Endothelial cell (in vitro differentiated cells): ENCODE results near the gene SH3PXD2A. TPM values are rescaled to one million over a fixed set of nuclear protein-coding genes. Genes with fewer than 3 reads are reported as not detected.

ENCODE experiments used
- DNase-seq: peaks from one replicate; pipeline ENCODE4 v3.0.0; 2021; ENCODE audit warnings: low spot score
- H3K27ac Mint-ChIP-seq: one replicate; pipeline ENCODE4 v1.8.0; 2021; ENCODE audit warnings: mixed read lengths, inconsistent platforms; ENCODE audit not compliant: unreplicated experiment
- H3K27me3 Mint-ChIP-seq: one replicate; pipeline ENCODE4 v1.8.0; 2021; ENCODE audit warnings: mild to moderate bottlenecking, moderate library complexity, mixed read lengths, inconsistent platforms; ENCODE audit not compliant: unreplicated experiment
- H3K36me3 Mint-ChIP-seq: one replicate; pipeline ENCODE4 v1.8.0; 2021; ENCODE audit warnings: mild to moderate bottlenecking, low read depth, mixed read lengths, inconsistent platforms; ENCODE audit not compliant: unreplicated experiment
- H3K4me1 Mint-ChIP-seq: one replicate; pipeline ENCODE4 v1.8.0; 2021; ENCODE audit warnings: mild to moderate bottlenecking, mixed read lengths, inconsistent platforms; ENCODE audit not compliant: unreplicated experiment
- H3K4me3 Mint-ChIP-seq: one replicate; pipeline ENCODE4 v1.8.0; 2021; ENCODE audit warnings: mild to moderate bottlenecking, mixed read lengths, inconsistent platforms; ENCODE audit not compliant: unreplicated experiment
- H3K9me3 Mint-ChIP-seq: one replicate; pipeline ENCODE4 v1.8.0; 2021; ENCODE audit warnings: mixed read lengths, inconsistent platforms; ENCODE audit not compliant: unreplicated experiment
- CTCF ChIP-seq: fragments of 200-600 bp; sonication (generic); IDR thresholded peaks from one replicate; pipeline ENCODE4 v1.5.0; 2021; ENCODE audit warnings: antibody characterized with exemption; ENCODE audit not compliant: unreplicated experiment
- total RNA-seq: library from RNA; stranded (reverse); fragmentation: NEBNext Ultra II Directional; extraction: Animal tissue kit (Norgen Biotek cat#: 25700); gene quantifications from one replicate; pipeline ENCODE4 v1.2.1, GENCODE V29; 2021; ENCODE audit not compliant: unreplicated experiment

Gene SH3PXD2A
- total RNA-seq, 1 donor from 2014 or later: 59.9 TPM

GRCh38 chr10:103839872-103840739, 15.3 kb downstream of the SH3PXD2A start:
- Mint-ChIP-seq H3K4me3 (peak overlapping the region; percentile 35), H3K27ac (peak overlapping the region; percentile 91), H3K4me1 (peaks cover 69% of the 10 kb centered on the region), H3K36me3 (no peaks in the 10 kb centered on the region), H3K27me3 (peaks cover 9% of the 10 kb centered on the region), H3K9me3 (no peaks in the 10 kb centered on the region)
- TF ChIP-seq CTCF: no peak
- peak; percentile 35 for DNase-seq

GRCh38 chr10:103839519-103839871, 15.9 kb downstream of the SH3PXD2A start:
- H3K27ac Mint-ChIP-seq: no peak overlapping the region
- no peak for DNase-seq
- no peaks in the 10 kb centered on the region for H3K36me3 Mint-ChIP-seq
- TF ChIP-seq CTCF: no peak
- H3K9me3 Mint-ChIP-seq: no peaks in the 10 kb centered on the region
- H3K27me3 Mint-ChIP-seq: peaks cover 9% of the 10 kb centered on the region
- H3K4me3 Mint-ChIP-seq: no peak overlapping the region
- H3K4me1 Mint-ChIP-seq: peaks cover 63% of the 10 kb centered on the region

GRCh38 chr10:103838862-103839518, 16.4 kb downstream of the SH3PXD2A start:
- TF ChIP-seq CTCF: no peak
- DNase-seq: no peak
- H3K27ac Mint-ChIP-seq: peak overlapping the region; percentile 52
- H3K4me1 Mint-ChIP-seq: peaks cover 63% of the 10 kb centered on the region
- no peaks in the 10 kb centered on the region for H3K36me3 Mint-ChIP-seq
- peak overlapping the region; percentile 42 for H3K4me3 Mint-ChIP-seq
- H3K27me3 Mint-ChIP-seq: peaks cover 9% of the 10 kb centered on the region
- no peaks in the 10 kb centered on the region for H3K9me3 Mint-ChIP-seq

GRCh38 chr10:103838070-103838395, 17.3 kb downstream of the SH3PXD2A start:
- H3K9me3 Mint-ChIP-seq: no peaks in the 10 kb centered on the region

More at GRCh38 chr10:103838070-103838395, 17.3 kb downstream of the SH3PXD2A start:
- TF ChIP-seq CTCF: no peak
- Mint-ChIP-seq H3K27me3 (peaks cover 6% of the 10 kb centered on the region), H3K4me1 (peaks cover 66% of the 10 kb centered on the region), H3K4me3 (no peak overlapping the region), H3K27ac (no peak overlapping the region), H3K36me3 (no peaks in the 10 kb centered on the region)
- no peak for DNase-seq
